Activated CD4-positive, alpha-beta memory T cell treated with anti-CD3 and anti-CD28 coated beads for 36 hours (primary cell): ENCODE data around the gene ARMC6. TPM values are rescaled to one million over a fixed set of nuclear protein-coding genes. Genes with fewer than 3 reads are reported as not detected.

ENCODE experiments used
- CTCF ChIA-PET: fragments of 350-600 bp; sonication (Branson Sonifier 250); formaldehyde crosslinking; loops from one replicate; lab custom pipeline; 2021; ENCODE audit warnings: antibody characterized with exemption, inconsistent platforms; lab: Charles Lee
- POLR2A ChIA-PET: fragments of 350-600 bp; sonication (Branson Sonifier 250); formaldehyde crosslinking; loops from one replicate; lab custom pipeline; 2021; ENCODE audit warnings: antibody characterized with exemption; lab: Charles Lee
- DNase-seq: peaks from one replicate; pipeline ENCODE4 v3.0.0-alpha.2; 2020
- H3K27ac Mint-ChIP-seq: one replicate; pipeline ENCODE4 v1.8.0; 2021; ENCODE audit warnings: mixed read lengths
- H3K27me3 Mint-ChIP-seq: one replicate; pipeline ENCODE4 v1.8.0; 2021; ENCODE audit warnings: mixed read lengths
- H3K36me3 Mint-ChIP-seq: one replicate; pipeline ENCODE4 v1.8.0; 2021; ENCODE audit warnings: mixed read lengths
- H3K4me1 Mint-ChIP-seq: one replicate; pipeline ENCODE4 v1.8.0; 2021; ENCODE audit warnings: low read depth, mixed read lengths
- H3K4me3 Mint-ChIP-seq: one replicate; pipeline ENCODE4 v1.8.0; 2021; ENCODE audit warnings: mild to moderate bottlenecking, mixed read lengths
- H3K9me3 Mint-ChIP-seq: one replicate; pipeline ENCODE4 v1.8.0; 2021; ENCODE audit warnings: mixed read lengths
- intact Hi-C: fragments of 100-400 bp; cut with micrococcal nuclease; formaldehyde crosslinking; loops from one replicate; pipeline ENCODE4 v1.15.1; 2023
- total RNA-seq, 2 experiments: library from RNA; stranded (reverse); gene quantifications; one replicate each; pipeline ENCODE4 v1.2.3, GENCODE V29; 2021

ARMC6 gene
- total RNA-seq, 2 experiments from 2014 or later, result 24.4 to 26.2 TPM

DNA sequence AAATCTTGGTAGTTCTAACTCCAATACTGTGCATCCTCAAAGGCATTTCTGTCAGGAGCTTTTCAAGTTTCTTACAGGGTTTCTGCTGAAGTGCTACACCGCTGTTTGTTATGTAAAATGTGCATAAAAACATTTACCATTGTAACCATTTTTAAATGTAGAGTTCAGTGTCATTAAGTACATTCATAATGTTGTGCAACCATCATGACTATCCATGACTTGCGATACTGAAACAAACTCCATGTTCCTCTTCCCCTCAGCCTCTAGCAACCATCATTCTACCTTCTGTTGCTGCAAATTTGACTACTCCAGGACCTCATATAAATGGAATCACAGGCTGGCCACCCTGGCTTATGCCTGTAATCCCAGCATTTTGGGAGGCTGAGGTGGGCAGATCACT is 16.0 kb downstream of the ARMC6 start:
- ChIA-PET CTCF (no interaction called here), POLR2A (no interaction called here)
- Mint-ChIP-seq H3K36me3 (peaks cover 18% of the 10 kb centered on the region), H3K27me3 (no peaks in the 10 kb centered on the region), H3K4me1 (peaks cover 3% of the 10 kb centered on the region), H3K9me3 (no peaks in the 10 kb centered on the region), H3K27ac (no peak overlapping the region), H3K4me3 (no peak overlapping the region)
- DNase-seq, result no peak
- intact Hi-C loops, result no loop called here

DNA sequence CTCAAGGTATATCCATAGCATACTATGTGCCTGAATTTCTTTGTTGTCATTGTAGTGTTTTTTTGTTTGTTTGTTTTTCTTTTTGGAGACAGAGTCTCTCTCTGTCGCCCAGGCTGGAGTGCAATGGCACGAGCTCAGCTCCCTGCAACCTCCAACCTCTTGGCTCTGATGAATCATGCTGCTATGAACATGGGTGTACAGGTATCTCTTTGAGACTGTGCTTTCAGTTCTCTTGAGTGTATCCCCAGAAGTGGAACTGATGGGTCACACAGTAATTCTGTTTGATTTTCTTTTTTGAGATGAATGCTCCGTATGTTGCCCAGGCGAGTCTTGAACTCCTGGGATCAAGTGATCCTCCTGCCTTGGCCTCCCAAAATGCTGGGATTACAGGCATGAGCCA is 16.7 kb downstream of the ARMC6 start:
- no peak overlapping the region for H3K4me3 Mint-ChIP-seq
- no peak overlapping the region for H3K27ac Mint-ChIP-seq
- POLR2A ChIA-PET, result no interaction called here
- H3K27me3 Mint-ChIP-seq, result no peaks in the 10 kb centered on the region
- H3K9me3 Mint-ChIP-seq, result no peaks in the 10 kb centered on the region
- intact Hi-C loops, result no loop called here
- H3K36me3 Mint-ChIP-seq, result peaks cover 21% of the 10 kb centered on the region
- DNase-seq, result no peak
- peaks cover 3% of the 10 kb centered on the region for H3K4me1 Mint-ChIP-seq
- CTCF ChIA-PET, result no interaction called here

DNA sequence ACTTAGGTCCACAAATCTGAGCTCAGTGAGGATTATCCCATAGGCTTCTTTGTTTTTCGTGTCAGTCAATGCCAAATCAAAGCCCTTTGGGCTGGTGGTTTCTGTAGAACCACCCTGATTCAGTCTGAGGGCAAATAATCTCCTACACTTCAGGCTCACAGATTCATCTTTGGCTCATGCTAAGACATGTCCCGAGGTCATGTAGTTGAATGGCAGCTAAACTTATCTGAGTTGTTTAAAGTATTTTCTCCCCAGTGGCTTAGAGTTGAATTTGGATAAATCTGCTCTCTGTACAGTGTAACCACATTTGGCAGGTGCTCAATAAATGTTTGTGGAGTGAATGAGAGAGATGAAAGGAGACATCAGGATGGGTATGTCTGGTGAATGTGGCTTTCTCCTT is 17.3 kb downstream of the ARMC6 start:
- POLR2A ChIA-PET, result no interaction called here
- CTCF ChIA-PET, result interaction anchor here (4.2 kb wide), 1 partner anchor 13 kb away, joined by 26 read pairs; the partner anchor contains the start of gene SLC25A42
- Mint-ChIP-seq H3K27ac (no peak overlapping the region), H3K4me1 (peaks cover 3% of the 10 kb centered on the region), H3K9me3 (no peaks in the 10 kb centered on the region), H3K36me3 (peaks cover 21% of the 10 kb centered on the region), H3K27me3 (no peaks in the 10 kb centered on the region), H3K4me3 (no peak overlapping the region)
- no peak for DNase-seq
- intact Hi-C loops, result no loop called here

DNA sequence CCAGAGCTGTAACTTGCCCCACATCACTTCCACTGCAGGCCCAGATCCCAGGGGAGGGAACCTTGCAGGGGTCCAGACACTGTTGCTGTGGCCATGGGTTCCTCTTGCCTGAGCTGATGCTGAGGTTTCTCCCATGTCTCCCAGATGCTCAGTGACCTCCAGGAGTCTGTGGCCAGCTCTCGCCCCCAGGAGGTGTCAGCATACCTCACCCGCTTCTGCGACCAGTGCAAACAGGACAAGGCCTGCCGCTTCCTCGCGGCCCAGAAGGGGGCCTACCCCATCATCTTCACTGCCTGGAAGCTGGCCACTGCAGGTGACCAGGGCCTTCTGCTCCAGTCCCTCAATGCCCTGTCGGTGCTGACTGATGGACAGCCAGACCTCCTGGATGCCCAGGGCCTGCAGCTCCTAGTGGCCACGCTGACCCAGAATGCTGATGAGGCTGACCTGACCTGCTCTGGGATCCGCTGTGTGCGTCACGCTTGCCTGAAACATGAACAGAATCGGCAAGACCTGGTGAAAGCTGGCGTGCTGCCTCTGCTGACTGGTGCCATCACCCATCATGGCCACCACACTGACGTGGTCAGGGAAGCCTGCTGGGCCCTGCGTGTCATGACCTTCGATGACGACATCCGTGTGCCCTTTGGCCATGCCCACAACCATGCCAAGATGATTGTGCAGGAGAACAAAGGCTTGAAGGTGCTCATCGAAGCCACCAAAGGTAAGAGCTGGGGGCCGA is 18.2 kb downstream of the ARMC6 start:
- Mint-ChIP-seq H3K4me1 (peaks cover 3% of the 10 kb centered on the region), H3K9me3 (no peaks in the 10 kb centered on the region), H3K27ac (no peak overlapping the region), H3K4me3 (no peak overlapping the region), H3K27me3 (no peaks in the 10 kb centered on the region), H3K36me3 (peaks cover 21% of the 10 kb centered on the region)
- intact Hi-C loops, result no loop called here
- POLR2A ChIA-PET, result no interaction called here
- CTCF ChIA-PET, result interaction anchor here (0.7 to 4.2 kb wide), 3 partner anchors 12 to 123 kb away, joined by 3 to 26 read pairs (median 11); partner anchors contain the start of gene SLC25A42
- DNase-seq, result no peak

DNA sequence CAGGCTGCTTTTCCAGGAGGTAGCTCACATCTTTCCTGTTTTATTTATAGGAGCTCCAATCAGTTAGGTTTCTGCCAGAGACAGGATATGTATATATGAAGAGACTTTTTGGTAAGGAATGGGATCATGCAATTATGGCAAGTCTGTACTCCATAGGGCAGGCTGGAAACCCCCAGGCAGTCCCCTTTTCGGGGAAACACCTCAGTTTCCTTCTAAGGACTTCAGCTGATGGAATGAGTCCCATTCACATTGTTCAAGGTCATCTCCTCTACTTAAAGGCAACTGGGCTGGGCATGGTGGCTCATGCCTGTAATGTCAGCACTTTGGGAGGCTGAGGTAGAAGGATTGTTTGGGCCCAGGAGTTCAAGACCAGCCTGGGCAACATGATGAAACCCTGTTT is 19.5 kb downstream of the ARMC6 start:
- Mint-ChIP-seq H3K9me3 (no peaks in the 10 kb centered on the region), H3K4me3 (no peak overlapping the region), H3K4me1 (no peaks in the 10 kb centered on the region), H3K36me3 (peaks cover 24% of the 10 kb centered on the region), H3K27me3 (no peaks in the 10 kb centered on the region), H3K27ac (no peak overlapping the region)
- ChIA-PET POLR2A (no interaction called here), CTCF (interaction anchor here (0.9 to 4.2 kb wide), 7 partner anchors 11 to 221 kb away, joined by 3 to 26 read pairs (median 3); partner anchors contain the start of genes SLC25A42 and UPF1)
- DNase-seq, result no peak
- intact Hi-C loops, result loop anchor here (1.0 kb wide), 1 partner anchor 85 kb away; the partner anchor contains the start of gene TMEM161A

DNA sequence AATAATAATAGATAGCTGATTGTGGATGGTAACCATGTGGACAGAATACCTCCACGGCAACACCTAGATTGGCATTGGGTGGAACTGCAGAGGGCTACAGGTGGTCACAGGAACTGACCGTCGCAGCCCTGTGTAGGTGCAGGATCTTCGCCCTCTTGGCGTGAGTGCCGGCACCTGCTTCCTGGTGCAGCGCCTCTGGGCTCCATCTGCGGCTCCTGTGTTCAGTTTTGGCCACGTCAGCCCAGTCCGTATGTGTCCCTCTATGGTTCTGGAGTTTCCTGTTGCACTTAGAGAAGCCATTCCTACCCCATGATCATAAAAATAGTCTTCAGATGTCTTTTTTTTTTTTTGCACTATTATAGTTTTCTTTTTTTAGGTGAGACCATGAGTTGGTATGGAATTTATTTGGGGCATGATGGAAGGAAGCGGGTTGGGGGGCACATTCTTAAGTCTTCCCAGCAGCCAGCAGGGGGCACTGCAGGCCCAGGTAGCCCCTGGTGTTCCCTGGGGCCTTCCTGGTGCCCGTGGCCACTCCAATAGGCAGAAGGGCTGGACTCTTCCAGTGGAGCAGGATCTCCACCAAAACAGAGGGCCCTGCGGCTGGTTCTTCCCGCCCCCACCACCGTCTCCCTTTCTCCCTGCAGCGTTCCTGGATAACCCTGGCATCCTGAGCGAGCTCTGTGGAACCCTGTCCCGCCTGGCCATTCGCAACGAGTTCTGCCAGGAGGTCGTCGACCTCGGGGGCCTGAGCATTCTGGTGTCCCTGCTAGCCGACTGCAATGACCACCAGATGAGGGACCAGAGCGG is 20.3 kb downstream of the ARMC6 start:
- no peaks in the 10 kb centered on the region for H3K4me1 Mint-ChIP-seq
- intact Hi-C loops, result loop anchor here (1.0 kb wide), 1 partner anchor 85 kb away; the partner anchor contains the start of gene TMEM161A
- no peak overlapping the region for H3K4me3 Mint-ChIP-seq
- H3K27me3 Mint-ChIP-seq, result no peaks in the 10 kb centered on the region
- H3K9me3 Mint-ChIP-seq, result no peaks in the 10 kb centered on the region
- peaks cover 28% of the 10 kb centered on the region for H3K36me3 Mint-ChIP-seq
- ChIA-PET CTCF (interaction anchor here (0.8 to 4.2 kb wide), 9 partner anchors 10 to 121 kb away, joined by 3 to 26 read pairs (median 6); partner anchors contain the start of gene SLC25A42), POLR2A (no interaction called here)
- H3K27ac Mint-ChIP-seq, result no peak overlapping the region
- DNase-seq, result peak; percentile 58

DNA sequence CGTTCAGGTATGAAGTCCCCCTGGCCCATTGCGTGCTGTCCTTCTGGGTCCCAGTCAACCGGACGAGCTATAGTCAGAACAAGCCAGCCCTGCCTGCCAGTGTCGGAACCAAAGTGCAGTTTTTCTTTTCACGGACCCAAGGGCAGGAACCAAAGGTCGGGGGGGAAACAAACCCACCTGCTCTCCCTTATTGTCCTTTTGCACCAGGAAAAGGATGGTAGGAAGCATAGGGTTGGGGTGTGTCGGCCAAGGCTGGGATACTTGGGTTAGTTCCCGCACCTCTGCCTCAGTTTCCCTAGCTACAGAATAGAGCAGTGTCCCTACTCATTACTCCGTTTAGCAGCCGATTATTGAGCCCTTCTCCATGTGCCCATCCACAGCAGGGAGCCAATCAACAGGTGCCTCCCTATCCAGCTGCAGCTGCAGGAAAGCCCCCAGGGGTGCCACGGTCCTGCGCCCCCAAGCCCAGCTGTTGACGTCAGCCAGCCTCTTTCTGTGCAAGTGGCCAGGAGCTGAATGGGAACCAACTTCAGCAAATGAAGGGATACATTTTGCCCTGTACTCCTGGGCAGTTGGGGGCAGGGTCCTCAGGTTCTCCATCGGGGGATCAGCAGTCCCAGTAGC is 21.0 kb downstream of the ARMC6 start:
- Mint-ChIP-seq H3K27ac (no peak overlapping the region), H3K27me3 (no peaks in the 10 kb centered on the region), H3K4me3 (no peak overlapping the region), H3K4me1 (no peaks in the 10 kb centered on the region), H3K9me3 (no peaks in the 10 kb centered on the region), H3K36me3 (peaks cover 28% of the 10 kb centered on the region)
- no peak for DNase-seq
- CTCF ChIA-PET, result interaction anchor here (0.6 to 4.2 kb wide), 8 partner anchors 9 to 120 kb away, joined by 3 to 26 read pairs (median 8); partner anchors contain the start of gene SLC25A42
- intact Hi-C loops, result no loop called here
- POLR2A ChIA-PET, result no interaction called here

DNA sequence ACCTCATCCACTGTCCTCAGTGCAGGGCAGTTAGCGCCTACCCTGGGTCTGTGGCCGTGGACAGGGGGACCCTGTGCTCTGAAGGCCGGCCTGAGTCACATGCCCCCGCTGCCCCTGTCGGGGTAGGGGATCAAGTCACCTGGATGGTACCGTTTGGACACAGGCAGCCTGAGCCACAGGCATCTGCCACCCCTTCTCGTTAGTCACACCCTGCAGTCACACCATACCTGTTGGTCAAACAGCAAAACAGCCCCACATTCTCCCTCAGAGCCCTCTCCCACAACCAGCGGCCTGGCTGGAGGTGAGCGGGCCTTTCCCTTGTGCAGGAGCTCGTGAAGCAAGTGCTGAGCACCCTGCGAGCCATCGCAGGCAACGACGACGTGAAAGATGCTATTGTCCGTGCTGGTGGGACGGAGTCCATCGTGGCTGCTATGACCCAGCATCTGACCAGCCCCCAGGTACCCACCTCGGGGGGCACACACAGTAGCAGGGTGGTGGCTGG is 21.6 kb downstream of the ARMC6 start:
- intact Hi-C loops, result no loop called here
- Mint-ChIP-seq H3K27ac (no peak overlapping the region), H3K4me1 (no peaks in the 10 kb centered on the region), H3K4me3 (no peak overlapping the region), H3K36me3 (peaks cover 30% of the 10 kb centered on the region), H3K9me3 (no peaks in the 10 kb centered on the region), H3K27me3 (no peaks in the 10 kb centered on the region)
- ChIA-PET CTCF (interaction anchor here (0.6 to 4.2 kb wide), 6 partner anchors 9 to 119 kb away, joined by 3 to 26 read pairs (median 12); partner anchors contain the start of gene SLC25A42), POLR2A (no interaction called here)
- no peak for DNase-seq

DNA sequence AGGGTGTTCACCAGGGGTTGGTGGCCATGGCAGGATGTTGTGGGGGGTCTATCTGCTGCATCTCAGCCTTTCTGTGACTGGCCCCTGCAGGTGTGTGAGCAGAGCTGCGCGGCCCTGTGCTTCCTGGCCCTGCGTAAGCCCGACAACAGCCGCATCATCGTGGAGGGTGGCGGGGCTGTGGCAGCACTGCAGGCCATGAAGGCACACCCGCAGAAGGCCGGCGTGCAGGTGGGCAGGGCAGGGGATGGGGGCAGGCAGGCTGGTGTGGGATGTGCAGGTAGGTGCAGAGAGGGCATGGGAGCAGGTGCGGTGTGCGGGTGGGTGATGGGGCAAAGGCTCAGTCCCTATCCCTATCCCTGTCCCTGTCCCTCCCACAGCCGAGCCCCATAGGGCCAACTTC is 22.3 kb downstream of the ARMC6 start:
- POLR2A ChIA-PET, result no interaction called here

DNA sequence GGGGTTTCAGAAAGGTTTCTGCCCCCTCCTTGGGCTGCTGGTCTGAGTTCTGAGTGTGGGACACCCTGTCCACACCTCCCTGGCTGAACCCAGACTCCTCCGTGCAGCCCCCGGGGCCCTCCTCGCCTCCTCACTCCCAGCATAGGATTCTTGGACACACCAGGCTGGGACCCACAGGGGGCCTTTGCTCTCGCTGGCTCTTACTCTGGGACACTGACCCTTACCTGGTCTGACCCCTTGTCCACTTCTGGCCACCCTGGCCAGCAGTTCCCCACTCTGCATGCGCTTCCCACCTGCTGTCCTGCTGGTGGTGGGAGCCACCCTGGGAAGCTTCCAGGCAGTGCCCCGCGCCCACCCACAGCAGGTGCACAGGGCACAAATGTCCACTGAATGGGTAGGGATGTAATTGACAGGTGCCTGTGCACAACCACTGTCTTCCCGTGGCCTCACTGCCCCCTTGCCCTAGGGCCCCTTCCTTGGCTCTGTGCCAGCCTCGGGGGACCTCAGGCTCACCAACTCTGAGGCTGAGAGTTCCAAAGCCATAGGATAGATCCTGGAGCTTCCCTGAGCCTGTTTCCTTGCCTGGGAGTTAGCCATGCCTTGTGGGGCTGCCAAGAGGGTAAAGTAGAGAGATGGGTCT is 23.4 kb downstream of the ARMC6 start:
- DNase-seq, result no peak
- H3K4me1 Mint-ChIP-seq, result no peaks in the 10 kb centered on the region
- no peaks in the 10 kb centered on the region for H3K27me3 Mint-ChIP-seq
- no peaks in the 10 kb centered on the region for H3K9me3 Mint-ChIP-seq
- POLR2A ChIA-PET, result no interaction called here
- CTCF ChIA-PET, result no interaction called here
- H3K27ac Mint-ChIP-seq, result no peak overlapping the region
- no peak overlapping the region for H3K4me3 Mint-ChIP-seq
- peaks cover 19% of the 10 kb centered on the region for H3K36me3 Mint-ChIP-seq
- intact Hi-C loops, result no loop called here

More for the DNA sequence above, 22.3 kb downstream of the ARMC6 start:
- no peak for DNase-seq
- Mint-ChIP-seq H3K27me3 (no peaks in the 10 kb centered on the region), H3K4me1 (no peaks in the 10 kb centered on the region), H3K27ac (no peak overlapping the region), H3K36me3 (peaks cover 24% of the 10 kb centered on the region), H3K4me3 (no peak overlapping the region), H3K9me3 (no peaks in the 10 kb centered on the region)
- CTCF ChIA-PET, result interaction anchor here (0.9 to 3.6 kb wide), 2 partner anchors 85 to 119 kb away, joined by 3 to 11 read pairs; no protein-coding TSS in a partner anchor
- intact Hi-C loops, result no loop called here

DNA sequence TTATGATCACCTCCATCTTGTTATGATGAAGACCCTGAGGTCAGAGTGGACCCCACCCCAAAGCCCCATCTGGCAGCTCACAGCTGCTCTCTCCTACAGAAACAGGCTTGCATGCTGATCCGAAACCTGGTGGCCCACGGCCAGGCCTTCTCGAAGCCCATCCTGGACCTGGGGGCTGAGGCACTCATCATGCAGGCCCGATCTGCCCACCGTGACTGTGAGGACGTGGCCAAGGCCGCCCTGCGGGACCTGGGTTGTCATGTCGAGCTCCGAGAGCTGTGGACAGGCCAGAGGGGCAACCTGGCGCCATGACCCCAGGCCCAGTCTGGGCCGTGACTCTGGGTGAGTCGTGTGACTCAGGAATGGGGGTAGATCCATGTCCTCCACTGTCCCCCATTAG is 23.9 kb downstream of the ARMC6 start:
- intact Hi-C loops, result no loop called here
- ChIA-PET CTCF (no interaction called here), POLR2A (no interaction called here)
- Mint-ChIP-seq H3K36me3 (peaks cover 19% of the 10 kb centered on the region), H3K4me3 (no peak overlapping the region), H3K27ac (no peak overlapping the region), H3K27me3 (no peaks in the 10 kb centered on the region), H3K4me1 (peaks cover 1% of the 10 kb centered on the region), H3K9me3 (no peaks in the 10 kb centered on the region)
- no peak for DNase-seq
